ENCODE data around the gene TRAPPC4.
"Not testable (repeated sequence)": the region's sequence is repeated elsewhere in the genome, so short reads cannot be mapped to it uniquely, and the experiment has no call there.

TRAPPC4 gene

DNA sequence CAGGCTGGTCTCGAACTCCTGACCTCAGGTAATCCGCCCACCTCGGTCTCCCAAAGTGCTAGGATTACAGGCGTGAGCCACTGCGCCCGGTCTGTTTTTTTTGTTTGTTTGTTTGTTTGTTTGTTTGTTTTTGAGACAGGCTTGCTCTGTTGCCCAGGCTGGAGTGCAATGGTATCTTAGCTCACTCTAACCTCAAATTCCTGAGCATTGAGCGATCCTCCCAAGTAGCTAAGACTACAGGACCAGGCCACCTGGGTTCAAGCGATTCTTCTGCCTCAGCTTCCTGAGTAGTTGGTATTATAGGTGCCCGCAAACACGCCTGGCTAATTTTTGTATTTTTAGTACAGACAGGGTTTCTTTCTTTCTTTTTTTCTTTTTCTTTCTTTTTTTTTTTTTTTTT lies 14.9 kb downstream of the TRAPPC4 start:
- Mint-ChIP-seq H3K4me1 (ENCODE audit: low read depth) (peaks cover 18% of the 10 kb centered on the region), H3K36me3 (ENCODE audit: low read depth) (peaks cover 16% of the 10 kb centered on the region)
- H3K27me3 Mint-ChIP-seq; intact Hi-C loops (cut with micrococcal nuclease); H3K4me3 Mint-ChIP-seq; H3K27ac Mint-ChIP-seq; H3K9me3 Mint-ChIP-seq: not testable (repeated sequence)

GRCh38 chr11:119034813-119035212 lies 16.2 kb downstream of the TRAPPC4 start:
- no peak overlapping the region for H3K4me3 Mint-ChIP-seq
- H3K36me3 Mint-ChIP-seq (ENCODE audit: low read depth), result peaks cover 8% of the 10 kb centered on the region
- H3K27me3 Mint-ChIP-seq, result peaks cover 4% of the 10 kb centered on the region
- no peaks in the 10 kb centered on the region for H3K9me3 Mint-ChIP-seq
- intact Hi-C loops (cut with micrococcal nuclease), result no loop called here
- H3K4me1 Mint-ChIP-seq (ENCODE audit: low read depth), result peaks cover 14% of the 10 kb centered on the region
- H3K27ac Mint-ChIP-seq, result no peak overlapping the region

DNA sequence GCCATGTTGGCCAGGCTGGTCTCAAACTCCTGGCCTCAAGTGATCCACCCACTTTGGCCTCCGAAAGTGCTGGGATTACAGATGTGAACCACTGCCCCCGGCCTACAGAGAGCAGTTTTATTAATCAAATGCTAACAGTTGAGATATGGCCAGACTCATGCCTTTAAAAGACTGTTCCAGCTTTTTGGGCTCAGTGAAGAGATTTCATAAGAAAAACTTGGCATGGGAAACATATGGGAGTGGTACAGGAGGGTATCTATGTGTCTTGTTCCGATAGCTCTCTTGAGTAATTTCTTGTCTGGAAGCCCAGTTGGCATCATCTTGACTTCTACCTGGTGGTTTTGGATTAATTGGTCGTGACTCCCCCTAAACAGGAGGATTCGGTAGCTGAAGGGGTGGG lies 20.3 kb downstream of the TRAPPC4 start:
- Mint-ChIP-seq H3K4me1 (ENCODE audit: low read depth) (peaks cover 10% of the 10 kb centered on the region), H3K27ac (no peak overlapping the region), H3K4me3 (no peak overlapping the region), H3K36me3 (ENCODE audit: low read depth) (no peaks in the 10 kb centered on the region), H3K9me3 (no peaks in the 10 kb centered on the region), H3K27me3 (peaks cover 3% of the 10 kb centered on the region)
- intact Hi-C loops (cut with micrococcal nuclease), result no loop called here

DNA sequence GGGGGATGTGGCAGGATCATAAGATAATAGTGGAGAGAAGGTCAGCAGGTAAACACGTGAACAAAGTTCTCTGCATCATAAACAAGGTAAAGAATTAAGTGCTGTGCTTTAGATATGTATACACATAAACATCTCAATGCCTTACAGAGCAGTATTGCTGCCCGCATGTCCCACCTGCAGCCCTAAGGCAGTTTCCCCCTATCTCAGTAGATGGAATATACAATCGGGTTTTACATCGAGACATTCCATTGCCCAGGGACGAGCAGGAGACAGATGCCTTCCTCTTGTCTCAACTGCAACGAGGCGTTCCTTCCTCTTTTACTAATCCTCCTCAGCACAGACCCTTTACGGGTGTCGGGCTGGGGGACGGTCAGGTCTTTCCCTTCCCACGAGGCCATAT lies 20.9 kb downstream of the TRAPPC4 start:
- H3K36me3 Mint-ChIP-seq (ENCODE audit: low read depth); H3K27ac Mint-ChIP-seq; H3K27me3 Mint-ChIP-seq; intact Hi-C loops (cut with micrococcal nuclease); H3K9me3 Mint-ChIP-seq: not testable (repeated sequence)
- Mint-ChIP-seq H3K4me1 (ENCODE audit: low read depth) (peaks cover 10% of the 10 kb centered on the region), H3K4me3 (peak overlapping the region; percentile 35)

GRCh38 chr11:119041821-119042514 lies 23.4 kb downstream of the TRAPPC4 start:
- Mint-ChIP-seq H3K36me3 (ENCODE audit: low read depth) (peaks cover 30% of the 10 kb centered on the region), H3K27ac (no peak overlapping the region), H3K4me3 (no peak overlapping the region), H3K9me3 (no peaks in the 10 kb centered on the region), H3K4me1 (ENCODE audit: low read depth) (peaks cover 10% of the 10 kb centered on the region), H3K27me3 (peaks cover 3% of the 10 kb centered on the region)
- intact Hi-C loops (cut with micrococcal nuclease), result no loop called here

DNA sequence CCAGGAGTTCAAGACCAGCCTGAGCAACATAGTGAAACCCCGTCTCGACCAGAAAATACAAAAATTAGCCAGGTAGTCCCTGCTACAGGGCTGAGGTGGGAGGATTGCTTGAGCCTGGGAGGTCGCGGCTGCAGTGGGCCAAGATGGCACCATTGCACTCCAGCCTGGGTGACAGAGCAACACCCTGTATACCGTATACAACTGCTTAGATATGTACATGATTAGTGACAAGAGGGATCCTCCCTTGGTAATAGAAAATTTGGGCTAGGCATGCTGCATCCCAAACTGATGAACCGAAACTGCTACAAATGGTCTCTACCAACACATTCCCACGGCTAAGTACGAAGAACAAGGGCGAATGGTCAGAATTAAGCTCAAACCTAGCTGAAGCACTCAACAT lies 24.4 kb downstream of the TRAPPC4 start:
- H3K4me3 Mint-ChIP-seq, result no peak overlapping the region
- intact Hi-C loops (cut with micrococcal nuclease), result no loop called here
- H3K4me1 Mint-ChIP-seq (ENCODE audit: low read depth), result peaks cover 10% of the 10 kb centered on the region
- no peak overlapping the region for H3K27ac Mint-ChIP-seq
- no peaks in the 10 kb centered on the region for H3K9me3 Mint-ChIP-seq
- peaks cover 3% of the 10 kb centered on the region for H3K27me3 Mint-ChIP-seq
- H3K36me3 Mint-ChIP-seq (ENCODE audit: low read depth), result peaks cover 39% of the 10 kb centered on the region

- no peak overlapping the region for H3K27ac Mint-ChIP-seq
- peaks cover 2% of the 10 kb centered on the region for H3K4me1 Mint-ChIP-seq (ENCODE audit: low read depth)
- H3K36me3 Mint-ChIP-seq (ENCODE audit: low read depth), result peaks cover 57% of the 10 kb centered on the region
- no peaks in the 10 kb centered on the region for H3K9me3 Mint-ChIP-seq
- no peaks in the 10 kb centered on the region for H3K27me3 Mint-ChIP-seq
- intact Hi-C loops (cut with micrococcal nuclease), result no loop called here
- no peak overlapping the region for H3K4me3 Mint-ChIP-seq
Observed at GRCh38 chr11:119044708-119045107, 26.1 kb downstream of the TRAPPC4 start.

GRCh38 chr11:119046489-119046888 lies 27.9 kb downstream of the TRAPPC4 start:
- no peak overlapping the region for H3K4me3 Mint-ChIP-seq
- no peaks in the 10 kb centered on the region for H3K4me1 Mint-ChIP-seq (ENCODE audit: low read depth)
- H3K27me3 Mint-ChIP-seq, result no peaks in the 10 kb centered on the region
- no peaks in the 10 kb centered on the region for H3K9me3 Mint-ChIP-seq
- no peak overlapping the region for H3K27ac Mint-ChIP-seq
- H3K36me3 Mint-ChIP-seq (ENCODE audit: low read depth), result peaks cover 73% of the 10 kb centered on the region
- intact Hi-C loops (cut with micrococcal nuclease), result no loop called here

DNA sequence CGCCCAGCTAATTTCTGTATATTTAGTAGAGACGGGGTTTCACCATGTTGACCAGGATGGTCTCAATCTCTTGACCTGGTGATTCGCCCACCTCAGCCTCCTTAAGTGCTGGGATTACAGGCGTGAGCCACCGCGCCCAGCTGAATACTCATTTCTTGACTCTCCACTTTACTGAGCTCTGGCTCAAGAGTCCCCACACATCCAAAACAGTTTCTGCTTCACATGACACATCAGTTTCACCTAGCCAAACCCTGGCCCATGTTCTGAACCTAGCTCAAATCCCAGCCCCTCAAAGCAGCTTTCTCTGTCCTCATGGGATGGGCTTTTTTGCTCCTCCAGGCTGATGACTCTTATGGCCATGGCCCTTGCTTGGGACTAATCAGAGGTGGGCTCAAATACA lies 28.6 kb downstream of the TRAPPC4 start:
- Mint-ChIP-seq H3K9me3 (no peaks in the 10 kb centered on the region), H3K4me1 (ENCODE audit: low read depth) (no peaks in the 10 kb centered on the region), H3K27ac (no peak overlapping the region), H3K4me3 (no peak overlapping the region), H3K36me3 (ENCODE audit: low read depth) (peaks cover 80% of the 10 kb centered on the region), H3K27me3 (no peaks in the 10 kb centered on the region)
- intact Hi-C loops (cut with micrococcal nuclease), result no loop called here

DNA sequence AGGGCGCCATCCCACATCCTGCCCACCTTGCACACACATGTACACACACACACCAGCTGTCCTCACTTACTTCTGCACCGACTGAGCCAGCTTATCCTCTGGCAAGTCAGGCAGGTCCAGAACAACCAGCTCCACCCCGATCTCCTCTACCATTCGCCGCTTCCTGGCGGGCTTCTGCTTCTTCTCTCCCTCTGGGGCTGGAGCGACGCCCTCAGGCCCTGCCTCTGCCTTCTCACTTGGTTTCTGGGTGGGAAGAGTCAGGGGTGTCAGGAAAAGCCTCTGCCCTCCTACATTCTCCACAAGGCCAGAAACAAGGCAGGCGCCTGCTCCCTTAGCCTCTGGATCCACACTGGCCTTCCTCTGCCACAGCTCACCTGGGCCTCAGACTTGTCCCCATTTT lies 30.1 kb downstream of the TRAPPC4 start:
- Mint-ChIP-seq H3K36me3 (ENCODE audit: low read depth) (peaks cover 95% of the 10 kb centered on the region), H3K27me3 (no peaks in the 10 kb centered on the region), H3K4me3 (no peak overlapping the region), H3K27ac (peak overlapping the region; percentile 9), H3K9me3 (no peaks in the 10 kb centered on the region), H3K4me1 (ENCODE audit: low read depth) (peaks cover 8% of the 10 kb centered on the region)
- intact Hi-C loops (cut with micrococcal nuclease), result no loop called here

GRCh38 chr11:119049081-119049480 lies 30.5 kb downstream of the TRAPPC4 start:
- intact Hi-C loops (cut with micrococcal nuclease), result no loop called here
- Mint-ChIP-seq H3K9me3 (no peaks in the 10 kb centered on the region), H3K27ac (peak overlapping the region; percentile 9), H3K4me3 (no peak overlapping the region), H3K4me1 (ENCODE audit: low read depth) (peaks cover 12% of the 10 kb centered on the region), H3K27me3 (no peaks in the 10 kb centered on the region), H3K36me3 (ENCODE audit: low read depth) (peaks cover 98% of the 10 kb centered on the region)

DNA sequence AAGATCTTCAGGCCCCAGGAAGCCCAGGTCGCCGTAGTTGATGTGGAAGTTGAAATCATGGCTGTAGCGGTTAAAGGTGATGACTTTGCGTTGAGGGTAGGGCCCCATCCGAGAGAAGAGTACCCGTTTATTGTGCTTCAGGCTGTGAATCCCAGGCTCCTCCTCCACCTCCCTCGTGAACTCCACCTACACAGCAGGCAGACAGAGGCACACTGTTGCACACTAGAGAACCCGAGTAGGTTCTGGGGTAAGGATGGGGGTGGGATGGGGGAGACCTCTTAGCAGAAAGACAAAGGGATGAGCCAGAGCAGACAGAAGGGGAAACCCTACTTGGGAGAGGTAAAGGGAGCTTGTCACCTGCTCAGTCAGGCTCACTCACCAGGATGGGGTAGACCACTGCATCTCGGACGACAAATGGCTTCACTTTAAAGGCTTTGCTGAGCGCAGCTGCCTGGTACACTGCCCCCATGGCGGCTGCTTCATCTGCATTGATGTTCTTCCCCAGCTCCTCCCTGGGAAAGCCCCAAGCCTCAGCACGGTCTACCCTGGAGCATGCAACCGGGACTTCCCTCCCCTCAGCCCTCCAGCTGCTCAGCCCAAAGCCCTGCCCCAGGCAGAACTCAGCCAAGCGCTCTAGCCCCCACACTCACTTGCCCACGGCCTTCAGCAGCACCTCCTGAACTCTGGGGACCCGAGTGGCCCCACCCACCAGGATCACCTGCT lies 33.0 kb downstream of the TRAPPC4 start:
- Mint-ChIP-seq H3K27ac (no peak overlapping the region), H3K9me3 (no peaks in the 10 kb centered on the region), H3K4me3 (no peak overlapping the region), H3K36me3 (ENCODE audit: low read depth) (peaks cover 96% of the 10 kb centered on the region), H3K4me1 (ENCODE audit: low read depth) (peaks cover 35% of the 10 kb centered on the region), H3K27me3 (no peaks in the 10 kb centered on the region)
- intact Hi-C loops (cut with micrococcal nuclease), result no loop called here

- Mint-ChIP-seq H3K9me3 (no peaks in the 10 kb centered on the region), H3K27ac (no peak overlapping the region), H3K27me3 (no peaks in the 10 kb centered on the region), H3K36me3 (ENCODE audit: low read depth) (peaks cover 96% of the 10 kb centered on the region), H3K4me1 (ENCODE audit: low read depth) (peaks cover 35% of the 10 kb centered on the region), H3K4me3 (no peak overlapping the region)
- intact Hi-C loops (cut with micrococcal nuclease), result no loop called here
Observed at GRCh38 chr11:119052163-119052814, 33.7 kb downstream of the TRAPPC4 start.

DNA sequence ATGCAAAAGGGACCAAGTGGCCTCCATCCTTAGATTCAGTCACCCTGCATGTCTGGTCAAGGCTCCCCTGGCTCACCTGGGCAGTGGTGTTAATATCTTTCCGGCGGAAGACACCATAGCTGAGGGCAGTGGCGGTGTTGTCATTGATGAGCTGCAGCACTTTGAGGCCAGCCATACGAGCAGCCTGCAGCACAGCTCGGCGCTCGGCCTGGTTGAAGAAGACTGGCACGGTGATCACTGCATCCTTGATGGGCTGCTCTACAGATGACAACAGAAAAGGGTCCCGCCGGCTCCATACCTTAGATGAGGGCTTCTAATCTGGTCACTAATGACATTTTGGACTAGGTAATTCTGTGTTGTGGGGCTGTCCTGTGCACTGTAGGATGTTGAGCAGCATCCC lies 35.9 kb downstream of the TRAPPC4 start:
- no peak overlapping the region for H3K27ac Mint-ChIP-seq
- no peaks in the 10 kb centered on the region for H3K27me3 Mint-ChIP-seq
- peaks cover 47% of the 10 kb centered on the region for H3K4me1 Mint-ChIP-seq (ENCODE audit: low read depth)
- peaks cover 79% of the 10 kb centered on the region for H3K36me3 Mint-ChIP-seq (ENCODE audit: low read depth)
- H3K9me3 Mint-ChIP-seq, result no peaks in the 10 kb centered on the region
- intact Hi-C loops (cut with micrococcal nuclease), result no loop called here
- no peak overlapping the region for H3K4me3 Mint-ChIP-seq
